SKM-1 (cell line): ENCODE data around the gene ARL4C.

Source experiments
- DNase-seq: peaks from one replicate; lab custom pipeline; 2025; ENCODE audit not compliant: unreplicated experiment; lab: John Stamatoyannopoulos, UW

ARL4C gene

GRCh38 chr2:234500394-234501006, 3.6 kb upstream of the ARL4C start:
- DNase-seq: no peak

GRCh38 chr2:234497594-234498235, 834 bp upstream of the ARL4C start:
- DNase-seq: no peak

- no peak for DNase-seq
Measured at GRCh38 chr2:234496055-234496834, 636 bp downstream of the ARL4C start.

GRCh38 chr2:234495251-234496054, 1.4 kb downstream of the ARL4C start:
- no peak for DNase-seq

- no peak for DNase-seq
Measured at GRCh38 chr2:234494361-234495250, 2.3 kb downstream of the ARL4C start.

- DNase-seq: no peak
Measured at GRCh38 chr2:234493796-234494195, 3.1 kb downstream of the ARL4C start.

- DNase-seq: no peak
Measured at GRCh38 chr2:234492717-234493485, 4.0 kb downstream of the ARL4C start.

GRCh38 chr2:234491897-234492296, 5.0 kb downstream of the ARL4C start:
- DNase-seq: no peak

GRCh38 chr2:234491281-234491680, 5.6 kb downstream of the ARL4C start:
- no peak for DNase-seq

- DNase-seq: no peak
Measured at GRCh38 chr2:234490271-234491091, 6.4 kb downstream of the ARL4C start.

GRCh38 chr2:234488913-234489451, 7.9 kb downstream of the ARL4C start:
- DNase-seq: no peak

GRCh38 chr2:234488486-234488885, 8.4 kb downstream of the ARL4C start:
- DNase-seq: no peak

GRCh38 chr2:234487356-234487755, 9.5 kb downstream of the ARL4C start:
- no peak for DNase-seq

- no peak for DNase-seq
Measured at GRCh38 chr2:234483568-234484251, 13.2 kb downstream of the ARL4C start.

GRCh38 chr2:234481301-234481700, 15.6 kb downstream of the ARL4C start:
- DNase-seq: no peak

GRCh38 chr2:234480337-234480736, 16.5 kb downstream of the ARL4C start:
- no peak for DNase-seq

- no peak for DNase-seq
Measured at GRCh38 chr2:234479465-234479864, 17.4 kb downstream of the ARL4C start.
